Stimulated activated CD8-positive, alpha-beta memory T cell treated with anti-CD3 and anti-CD28 coated beads, Interleukin-4, amount 100 ng/mL, for 24 hours (primary cell): ENCODE data around the gene NEUROG1.
"Not testable (repeated sequence)": the region's sequence is repeated elsewhere in the genome, so short reads cannot be mapped to it uniquely, and the experiment has no call there.

Experiments used
- DNase-seq: peaks from one replicate; pipeline ENCODE4 v3.0.0-alpha.2; 2020; ENCODE audit warnings: low read depth

NEUROG1 gene

GRCh38 chr5:135537271-135537670 is 1.5 kb upstream of the NEUROG1 start:
- no peak for DNase-seq

- no peak for DNase-seq
Measured at GRCh38 chr5:135535420-135535819, 344 bp downstream of the NEUROG1 start.

- DNase-seq = no peak
Measured at GRCh38 chr5:135534609-135535419, 950 bp downstream of the NEUROG1 start.

GRCh38 chr5:135533794-135534193 is 2.0 kb downstream of the NEUROG1 start:
- no peak for DNase-seq

- DNase-seq = no peak
Measured at GRCh38 chr5:135533334-135533733, 2.4 kb downstream of the NEUROG1 start.

GRCh38 chr5:135529576-135529975 is 6.2 kb downstream of the NEUROG1 start:
- not testable (repeated sequence) for DNase-seq

GRCh38 chr5:135526924-135527323 is 8.8 kb downstream of the NEUROG1 start:
- no peak for DNase-seq

GRCh38 chr5:135521964-135522363 is 13.8 kb downstream of the NEUROG1 start:
- no peak for DNase-seq

GRCh38 chr5:135517631-135518030 is 18.1 kb downstream of the NEUROG1 start:
- DNase-seq = no peak

GRCh38 chr5:135514116-135514515 is 21.6 kb downstream of the NEUROG1 start:
- DNase-seq = no peak

GRCh38 chr5:135511761-135512575 is 23.8 kb downstream of the NEUROG1 start:
- no peak for DNase-seq

- no peak for DNase-seq
Measured at GRCh38 chr5:135509995-135510394, 25.8 kb downstream of the NEUROG1 start.

- no peak for DNase-seq
Measured at GRCh38 chr5:135508496-135509005, 27.2 kb downstream of the NEUROG1 start.

- DNase-seq = no peak
Measured at GRCh38 chr5:135505973-135506372, 29.8 kb downstream of the NEUROG1 start.

GRCh38 chr5:135504376-135504775 is 31.4 kb downstream of the NEUROG1 start:
- DNase-seq = no peak

- no peak for DNase-seq
Measured at GRCh38 chr5:135503871-135504270, 31.9 kb downstream of the NEUROG1 start.

GRCh38 chr5:135502836-135503520 is 32.8 kb downstream of the NEUROG1 start:
- no peak for DNase-seq

GRCh38 chr5:135501965-135502364 is 33.8 kb downstream of the NEUROG1 start:
- DNase-seq = no peak

- no peak for DNase-seq
Measured at GRCh38 chr5:135498637-135498995, 37.1 kb downstream of the NEUROG1 start.

GRCh38 chr5:135497971-135498636 is 37.7 kb downstream of the NEUROG1 start:
- no peak for DNase-seq

GRCh38 chr5:135495531-135495930 is 40.2 kb downstream of the NEUROG1 start:
- DNase-seq = not testable (repeated sequence)

GRCh38 chr5:135494196-135494595 is 41.6 kb downstream of the NEUROG1 start:
- no peak for DNase-seq
